K562 (cell line): ENCODE data around the gene TIMP2. TPM values are rescaled to one million over a fixed set of nuclear protein-coding genes. Genes with fewer than 3 reads are reported as not detected.

Experiments
- ATAC-seq: fragments of 200-7000 bp; cut with Tn5 transposase; 3 replicates; pipeline ENCODE4 v1.9.1; 2020; ENCODE audit warnings: moderate library complexity
- BruUV-seq: library from RNA; stranded (reverse); fragments of 400-500 nt; replicated peaks from 2 replicates; lab custom pipeline; 2021; lab: Mats Ljungman, UMichigan
- CTCF ChIA-PET: fragments of 300-600 bp; formaldehyde crosslinking; extraction: SDS; loops from one replicate; lab custom pipeline; 2021; ENCODE audit warnings: low intra/inter-chr PET ratio; lab: Yijun Ruan, JAX
- POLR2A ChIA-PET: fragments of 300-600, 350-650 bp; sonication (Branson Sonifier 250); formaldehyde crosslinking; extraction: SDS; loops from one replicate; lab custom pipeline; 2021; ENCODE audit warnings: antibody characterized with exemption, inconsistent platforms; lab: Yijun Ruan, JAX
- DNase-seq, 4 experiments: peaks; one replicate each; pipeline versions ENCODE4 v3.0.0 to v3.0.0-alpha.2; 2011 to 2018; ENCODE audit warnings: low spot score in 3 of 4, mixed read lengths in 3 of 4; ENCODE audit errors: extremely low read depth in 1 of 4
- FAIRE-seq: peaks from 2 replicates; lab custom pipeline; 2011; peaks lifted over from hg19 to GRCh38; lab: Jason Lieb, UNC
- H2AFZ ChIP-seq: 2 replicates; pipeline ENCODE4 v1.6.0; 2011; ENCODE audit warnings: low read depth, low read length, control low read depth, inconsistent platforms
- H3K27ac ChIP-seq: fragments of 200-600 bp; 3 replicates; pipeline ENCODE4 v1.8.0; 2011; ENCODE audit warnings: low read depth, mild to moderate bottlenecking, control low read depth, inconsistent platforms, low read length, moderate library complexity, mixed read lengths; ENCODE audit errors: extremely low read depth
- H3K27me3 ChIP-seq, 2 experiments: fragments of 300-600 bp in 1 of 2; 2 replicates in 1 of 2; 3 replicates in 1 of 2; pipeline versions ENCODE4 v1.6.0 to v1.8.0; 2011; ENCODE audit warnings: inconsistent platforms in 2 of 2, low read length in 2 of 2, mild to moderate bottlenecking in 1 of 2, mixed read lengths in 1 of 2, moderate library complexity in 1 of 2; ENCODE audit not compliant: control insufficient read depth in 2 of 2, insufficient read depth in 2 of 2
- H3K36me3 ChIP-seq: fragments of 300-600 bp; 3 replicates; pipeline ENCODE4 v1.8.0; 2011; ENCODE audit warnings: mild to moderate bottlenecking, low read length, inconsistent platforms; ENCODE audit not compliant: control insufficient read depth, insufficient read depth
- H3K4me1 ChIP-seq, 2 experiments: fragments of 200-600 bp in 1 of 2; replicated peaks in 1 of 2; 2 replicates in 1 of 2; 3 replicates in 1 of 2; pipeline versions ENCODE4 v1.5.1 to v1.8.0; 2011; ENCODE audit warnings: inconsistent platforms in 2 of 2, low read length in 2 of 2, mild to moderate bottlenecking in 1 of 2, mixed read lengths in 1 of 2, moderate library complexity in 1 of 2; ENCODE audit not compliant: control insufficient read depth in 2 of 2, insufficient read depth in 2 of 2
- H3K4me2 ChIP-seq: 2 replicates; pipeline ENCODE4 v1.6.1; 2011; ENCODE audit warnings: low read length, control low read depth, inconsistent platforms, mixed read lengths; ENCODE audit not compliant: insufficient read depth
- H3K4me3 ChIP-seq: fragments of 200-600 bp; sonication (generic), shearing (Covaris generic); 2 replicates; pipeline ENCODE4 v1.5.1; 2016; ENCODE audit warnings: control low read depth, inconsistent platforms
- H3K79me2 ChIP-seq: fragments of 200-600 bp; 3 replicates; pipeline ENCODE4 v1.8.0; 2011; ENCODE audit warnings: low read length, inconsistent platforms; ENCODE audit not compliant: control insufficient read depth, insufficient read depth
- H3K9ac ChIP-seq, 2 experiments: 2 replicates each; pipeline versions ENCODE4 v1.6.0 to v1.6.1; 2011; ENCODE audit warnings: low read depth in 2 of 2, low read length in 2 of 2, control low read depth in 1 of 2, inconsistent platforms in 1 of 2, mild to moderate bottlenecking in 1 of 2, mixed read lengths in 1 of 2; ENCODE audit not compliant: insufficient read depth in 1 of 2
- H3K9me1 ChIP-seq: one replicate; pipeline ENCODE4 v1.6.0; 2011; ENCODE audit warnings: inconsistent platforms, mild to moderate bottlenecking, low read length, moderate library complexity; ENCODE audit not compliant: control insufficient read depth, insufficient read depth
- H3K9me3 ChIP-seq: replicated peaks from 2 replicates; pipeline ENCODE4 v1.5.1; 2011; ENCODE audit warnings: low read depth, low read length, inconsistent platforms; ENCODE audit not compliant: control insufficient read depth, insufficient read depth
- H4K20me1 ChIP-seq: replicated peaks from 2 replicates; pipeline ENCODE4 v1.6.1; 2011; ENCODE audit warnings: low read length, inconsistent platforms, mixed read lengths; ENCODE audit not compliant: control insufficient read depth, insufficient read depth
- BHLHE40 ChIP-seq: IDR thresholded peaks from 2 replicates; pipeline ENCODE4 v1.6.1; 2011; ENCODE audit warnings: low read length, improper control_type of control experiment
- CBFB ChIP-seq: sonication (generic); formaldehyde crosslinking; IDR thresholded peaks from 2 replicates; pipeline ENCODE4 v1.4.0; 2020; ENCODE audit warnings: mild to moderate bottlenecking, missing genetic modification reagents
- CBX8 ChIP-seq: fragments of 200-600 bp; sonication (generic); IDR thresholded peaks from 2 replicates; pipeline ENCODE4 v1.6.1; 2012; ENCODE audit warnings: borderline replicate concordance, mixed run types, low read depth, mild to moderate bottlenecking, moderate library complexity, mixed read lengths, low read length, control low read depth, inconsistent platforms; ENCODE audit not compliant: poor library complexity, severe bottlenecking; ENCODE audit errors: extremely low read depth
- ZNF764 ChIP-seq: fragments of 250-450 bp; sonication (Bioruptor Pico); IDR thresholded peaks from 2 replicates; pipeline ENCODE4 v1.4.0; 2020; ENCODE audit warnings: low read depth, mild to moderate bottlenecking, moderate library complexity
- WGBS: fragments of 100-300 bp; shearing (Covaris generic); methylation state at CpG from one replicate; pipeline ENCODE4 v1.1.6; 2016; ENCODE audit warnings: low coverage, mixed read lengths; ENCODE audit not compliant: insufficient coverage; ENCODE audit errors: missing lambda C conversion rate; 5-methylcytosine and 5-hydroxymethylcytosine counted together
- in situ Hi-C: fragments of 300-500 bp; cut with MboI; formaldehyde crosslinking; loops from 4 replicates; pipeline ENCODE4 v1.15.0; 2018; ENCODE audit warnings: inconsistent platforms, mixed read lengths
- intact Hi-C: fragments of 100-400 bp; cut with micrococcal nuclease; formaldehyde crosslinking; loops from 2 replicates; pipeline ENCODE4 v1.14.2; 2022
- polyA plus RNA-seq, 8 experiments: library from polyadenylated mRNA; depleted of rRNA in 4 of 8; stranded (reverse) in 5 of 8; unstranded in 3 of 8; fragments of >200 nt; fragmentation: Nextera tagmentation in 2 of 8; fragmentation: Illumina TruSeq in 1 of 8; extraction: Ambion mirVana in 2 of 8; extraction: Trizol in 1 of 8; gene quantifications; 2 replicates each; pipeline versions ENCODE4 v1.2.1 to v1.2.3, GENCODE V29; 2011 to 2014; ENCODE audit warnings: inconsistent platforms in 1 of 8, missing spikeins in 1 of 8
- total RNA-seq, 7 experiments: library from RNA; depleted of rRNA in 6 of 7; stranded (reverse); fragments of >200 nt in 6 of 7; fragmentation: Illumina TruSeq in 2 of 7; extraction: Trizol in 2 of 7; gene quantifications; 2 replicates each; pipeline versions ENCODE4 v1.2.1 to v1.2.3, GENCODE V29; 2011 to 2021; ENCODE audit warnings: low replicate concordance in 1 of 7
- TF ChIP-seq, protein P1 (sequence below): fragments of 250-450 bp; sonication (Bioruptor Pico); IDR thresholded peaks from 2 replicates; pipeline ENCODE4 v1.4.0; 2020
- TF ChIP-seq, protein P2 (sequence below): sonication (generic); formaldehyde crosslinking; IDR thresholded peaks from 2 replicates; pipeline ENCODE4 v1.9.0; 2022; ENCODE audit warnings: mild to moderate bottlenecking, missing genetic modification reagents
- TF ChIP-seq, protein P3 (sequence below), 3 experiments: IDR thresholded peaks in 2 of 3; conservative IDR thresholded peaks in 1 of 3; 2 replicates each; pipeline ENCODE4 v1.5.1; 2011 to 2012; ENCODE audit warnings: low read length in 3 of 3, mild to moderate bottlenecking in 3 of 3, control low read depth in 2 of 3, improper control_type of control experiment in 1 of 3, inconsistent platforms in 1 of 3, low read depth in 1 of 3, mixed read lengths in 1 of 3, moderate library complexity in 1 of 3; ENCODE audit not compliant: insufficient read depth in 2 of 3

Gene TIMP2
- total and polyA plus RNA-seq, 9 of the 15 experiments (the other 6 are each of a cell fraction or from before 2014, with no cell fraction given): 0.55 TPM; not detected in 8

DNA sequence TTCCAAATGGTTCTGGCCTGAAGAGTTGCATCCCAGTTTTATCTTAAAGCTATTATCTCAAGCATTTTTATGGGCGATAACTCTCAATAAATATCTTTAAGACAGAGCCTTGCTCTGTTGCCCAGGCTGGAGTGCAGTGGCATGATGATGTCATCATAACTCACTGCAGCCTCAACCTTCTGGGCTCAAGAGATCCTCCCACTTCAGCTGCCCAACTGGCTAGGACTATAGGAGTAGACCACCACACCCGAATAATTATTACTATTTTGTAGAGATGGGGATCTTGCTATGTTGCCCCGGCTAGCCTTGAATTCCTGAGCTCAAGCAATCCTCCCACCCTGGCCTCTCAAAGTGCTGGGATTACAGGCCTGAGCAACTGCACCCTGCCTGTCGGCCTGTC is 117.0 kb downstream of the TIMP2 start (continued):
- TF ChIP-seq, protein P1, sequence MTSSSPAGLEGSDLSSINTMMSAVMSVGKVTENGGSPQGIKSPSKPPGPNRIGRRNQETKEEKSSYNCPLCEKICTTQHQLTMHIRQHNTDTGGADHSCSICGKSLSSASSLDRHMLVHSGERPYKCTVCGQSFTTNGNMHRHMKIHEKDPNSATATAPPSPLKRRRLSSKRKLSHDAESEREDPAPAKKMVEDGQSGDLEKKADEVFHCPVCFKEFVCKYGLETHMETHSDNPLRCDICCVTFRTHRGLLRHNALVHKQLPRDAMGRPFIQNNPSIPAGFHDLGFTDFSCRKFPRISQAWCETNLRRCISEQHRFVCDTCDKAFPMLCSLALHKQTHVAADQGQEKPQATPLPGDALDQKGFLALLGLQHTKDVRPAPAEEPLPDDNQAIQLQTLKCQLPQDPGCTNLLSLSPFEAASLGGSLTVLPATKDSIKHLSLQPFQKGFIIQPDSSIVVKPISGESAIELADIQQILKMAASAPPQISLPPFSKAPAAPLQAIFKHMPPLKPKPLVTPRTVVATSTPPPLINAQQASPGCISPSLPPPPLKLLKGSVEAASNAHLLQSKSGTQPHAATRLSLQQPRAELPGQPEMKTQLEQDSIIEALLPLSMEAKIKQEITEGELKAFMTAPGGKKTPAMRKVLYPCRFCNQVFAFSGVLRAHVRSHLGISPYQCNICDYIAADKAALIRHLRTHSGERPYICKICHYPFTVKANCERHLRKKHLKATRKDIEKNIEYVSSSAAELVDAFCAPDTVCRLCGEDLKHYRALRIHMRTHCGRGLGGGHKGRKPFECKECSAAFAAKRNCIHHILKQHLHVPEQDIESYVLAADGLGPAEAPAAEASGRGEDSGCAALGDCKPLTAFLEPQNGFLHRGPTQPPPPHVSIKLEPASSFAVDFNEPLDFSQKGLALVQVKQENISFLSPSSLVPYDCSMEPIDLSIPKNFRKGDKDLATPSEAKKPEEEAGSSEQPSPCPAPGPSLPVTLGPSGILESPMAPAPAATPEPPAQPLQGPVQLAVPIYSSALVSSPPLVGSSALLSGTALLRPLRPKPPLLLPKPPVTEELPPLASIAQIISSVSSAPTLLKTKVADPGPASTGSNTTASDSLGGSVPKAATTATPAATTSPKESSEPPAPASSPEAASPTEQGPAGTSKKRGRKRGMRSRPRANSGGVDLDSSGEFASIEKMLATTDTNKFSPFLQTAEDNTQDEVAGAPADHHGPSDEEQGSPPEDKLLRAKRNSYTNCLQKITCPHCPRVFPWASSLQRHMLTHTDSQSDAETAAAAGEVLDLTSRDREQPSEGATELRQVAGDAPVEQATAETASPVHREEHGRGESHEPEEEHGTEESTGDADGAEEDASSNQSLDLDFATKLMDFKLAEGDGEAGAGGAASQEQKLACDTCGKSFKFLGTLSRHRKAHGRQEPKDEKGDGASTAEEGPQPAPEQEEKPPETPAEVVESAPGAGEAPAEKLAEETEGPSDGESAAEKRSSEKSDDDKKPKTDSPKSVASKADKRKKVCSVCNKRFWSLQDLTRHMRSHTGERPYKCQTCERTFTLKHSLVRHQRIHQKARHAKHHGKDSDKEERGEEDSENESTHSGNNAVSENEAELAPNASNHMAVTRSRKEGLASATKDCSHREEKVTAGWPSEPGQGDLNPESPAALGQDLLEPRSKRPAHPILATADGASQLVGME (CRISPR knock-in tag): no peak
- TF ChIP-seq CBX8: no peak

DNA sequence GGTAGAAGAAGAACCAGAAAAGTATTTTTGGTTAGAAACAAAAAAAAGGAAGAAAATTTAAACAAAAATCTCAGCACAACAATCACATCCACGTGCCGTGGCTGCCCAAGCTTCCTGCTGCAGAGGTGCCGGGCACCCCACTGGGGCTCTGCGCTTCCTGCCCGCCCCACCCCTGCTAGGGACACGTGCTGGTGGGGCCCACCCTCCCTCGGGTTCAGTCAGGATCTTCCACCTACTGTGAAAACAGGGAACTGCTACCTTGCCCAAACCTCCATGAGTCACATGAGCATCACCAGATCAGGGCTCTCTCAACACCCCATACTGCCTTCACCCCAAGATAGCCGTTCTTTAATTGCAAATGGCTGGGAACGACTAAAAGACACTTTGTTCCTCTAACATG is 118.7 kb downstream of the TIMP2 start:
- ATAC-seq: no peak
- Histone ChIP-seq H3K79me2 (no peaks in the 10 kb centered on the region), H3K9me3 (no peaks in the 10 kb centered on the region), H3K4me1 (no peaks in the 10 kb centered on the region; a peak in 1 of 5 replicates), H2AFZ (no peak overlapping the region), H3K9me1 (no peaks in the 10 kb centered on the region), H4K20me1 (no peaks in the 10 kb centered on the region), H3K9ac (no peak overlapping the region), H3K27me3 (no peaks in the 10 kb centered on the region), H3K36me3 (peaks cover 93% of the 10 kb centered on the region), H3K27ac (no peak overlapping the region), H3K4me3 (no peak overlapping the region), H3K4me2 (no peak overlapping the region)
- peak in 2 of 4 experiments; percentile 23 to 33 for DNase-seq
- FAIRE-seq: no peak
- TF ChIP-seq CBFB (CRISPR knock-in tag) (no peak), ZNF764 (CRISPR knock-in tag) (no peak), BHLHE40 (0 out of 2 replicates have a peak, but pooled peaks have one; percentile 6)
- TF ChIP-seq, protein P2, sequence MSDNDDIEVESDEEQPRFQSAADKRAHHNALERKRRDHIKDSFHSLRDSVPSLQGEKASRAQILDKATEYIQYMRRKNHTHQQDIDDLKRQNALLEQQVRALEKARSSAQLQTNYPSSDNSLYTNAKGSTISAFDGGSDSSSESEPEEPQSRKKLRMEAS (CRISPR knock-in tag): peak; percentile 49
- TF ChIP-seq, protein P3, sequence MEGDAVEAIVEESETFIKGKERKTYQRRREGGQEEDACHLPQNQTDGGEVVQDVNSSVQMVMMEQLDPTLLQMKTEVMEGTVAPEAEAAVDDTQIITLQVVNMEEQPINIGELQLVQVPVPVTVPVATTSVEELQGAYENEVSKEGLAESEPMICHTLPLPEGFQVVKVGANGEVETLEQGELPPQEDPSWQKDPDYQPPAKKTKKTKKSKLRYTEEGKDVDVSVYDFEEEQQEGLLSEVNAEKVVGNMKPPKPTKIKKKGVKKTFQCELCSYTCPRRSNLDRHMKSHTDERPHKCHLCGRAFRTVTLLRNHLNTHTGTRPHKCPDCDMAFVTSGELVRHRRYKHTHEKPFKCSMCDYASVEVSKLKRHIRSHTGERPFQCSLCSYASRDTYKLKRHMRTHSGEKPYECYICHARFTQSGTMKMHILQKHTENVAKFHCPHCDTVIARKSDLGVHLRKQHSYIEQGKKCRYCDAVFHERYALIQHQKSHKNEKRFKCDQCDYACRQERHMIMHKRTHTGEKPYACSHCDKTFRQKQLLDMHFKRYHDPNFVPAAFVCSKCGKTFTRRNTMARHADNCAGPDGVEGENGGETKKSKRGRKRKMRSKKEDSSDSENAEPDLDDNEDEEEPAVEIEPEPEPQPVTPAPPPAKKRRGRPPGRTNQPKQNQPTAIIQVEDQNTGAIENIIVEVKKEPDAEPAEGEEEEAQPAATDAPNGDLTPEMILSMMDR (IDR thresholded peaks at IDR 0.05 in 2 of 3, conservative IDR thresholded peaks at IDR 0.05 in 1 of 3; ENCODE audit: insufficient read depth in 2 of 3, low read depth in 1 of 3, low read length in 3 of 3): 0 out of 6 replicates have a peak, but pooled peaks of 1 of the 3 experiments have one; percentile 9
- CTCF ChIA-PET: no interaction called here
- in situ Hi-C loops (no loop called here), intact Hi-C loops (no loop called here)
- POLR2A ChIA-PET: interaction anchor here (0.8 to 3.3 kb wide), 3 partner anchors 8 to 22 kb away, joined by 3 to 16 read pairs (median 4); no protein-coding TSS in a partner anchor
- BruUV-seq: no TSS peak
- WGBS: 83% methylated on average over 5 of the region's 9 CpGs
